HG02943 (cell line): ENCODE data around the gene SENP3.

Source experiments
- ATAC-seq: cut with Tn5 transposase; IDR thresholded peaks from one replicate; pipeline ENCODE4 v1.9.1; 2021; ENCODE audit warnings: mild to moderate bottlenecking, low read depth, moderate library complexity; ENCODE audit not compliant: unreplicated experiment

Gene SENP3

DNA sequence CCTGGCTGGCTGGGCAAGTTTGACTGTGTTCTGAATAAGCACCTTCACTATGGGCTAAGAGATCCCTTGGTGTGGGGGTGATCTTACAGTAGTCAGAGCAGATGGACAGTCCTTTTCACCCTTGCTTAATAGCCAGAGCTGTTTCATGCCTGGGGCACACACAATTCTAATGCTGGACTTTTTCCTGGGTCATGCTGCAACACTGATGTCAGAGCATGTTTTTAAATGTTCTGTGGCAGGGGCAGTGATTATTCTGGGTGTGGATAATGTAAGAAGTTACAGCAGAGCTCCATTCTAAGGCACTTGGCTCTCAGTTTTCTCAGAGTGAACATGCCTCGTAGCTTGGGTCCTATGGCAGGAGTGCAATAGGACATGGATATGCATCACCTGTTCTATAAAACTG is 13.8 kb downstream of the SENP3 start:
- ATAC-seq, result no peak

- ATAC-seq, result no peak
These were observed 14.2 kb downstream of the SENP3 start for GRCh38 chr17:7575959-7576358.

DNA sequence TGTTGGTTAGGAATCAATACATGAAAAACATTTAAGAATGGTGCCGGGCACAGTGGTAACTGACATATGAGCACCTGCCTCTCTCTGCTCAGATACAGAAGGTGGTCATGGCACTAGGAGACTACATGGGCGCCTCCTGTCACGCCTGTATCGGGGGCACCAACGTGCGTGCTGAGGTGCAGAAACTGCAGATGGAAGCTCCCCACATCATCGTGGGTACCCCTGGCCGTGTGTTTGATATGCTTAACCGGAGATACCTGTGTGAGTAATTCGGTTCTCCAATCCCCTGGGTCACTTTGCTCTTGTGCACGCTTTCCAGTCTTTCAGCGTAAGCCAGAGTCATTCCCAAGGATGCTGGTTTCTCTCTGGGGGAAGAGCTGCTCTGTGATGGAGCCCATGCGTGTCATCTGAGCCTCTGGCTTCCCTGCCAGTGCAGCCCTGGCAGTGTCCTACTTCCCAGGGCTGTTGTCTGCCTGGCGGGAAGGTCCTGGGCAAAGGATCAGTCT is 14.8 kb downstream of the SENP3 start:
- no peak for ATAC-seq

GRCh38 chr17:7577327-7578199 is 15.8 kb downstream of the SENP3 start:
- ATAC-seq, result no peak

- no peak for ATAC-seq
These were observed 17.5 kb downstream of the SENP3 start, which contains the start of gene CD68 for GRCh38 chr17:7579001-7579833. Gene CD68 (plus strand): TSS chr17:7579638. CDS start chr17:7579678, 40 bp downstream.

- no peak for ATAC-seq
These were observed 18.3 kb downstream of the SENP3 start for GRCh38 chr17:7579834-7580603.

DNA sequence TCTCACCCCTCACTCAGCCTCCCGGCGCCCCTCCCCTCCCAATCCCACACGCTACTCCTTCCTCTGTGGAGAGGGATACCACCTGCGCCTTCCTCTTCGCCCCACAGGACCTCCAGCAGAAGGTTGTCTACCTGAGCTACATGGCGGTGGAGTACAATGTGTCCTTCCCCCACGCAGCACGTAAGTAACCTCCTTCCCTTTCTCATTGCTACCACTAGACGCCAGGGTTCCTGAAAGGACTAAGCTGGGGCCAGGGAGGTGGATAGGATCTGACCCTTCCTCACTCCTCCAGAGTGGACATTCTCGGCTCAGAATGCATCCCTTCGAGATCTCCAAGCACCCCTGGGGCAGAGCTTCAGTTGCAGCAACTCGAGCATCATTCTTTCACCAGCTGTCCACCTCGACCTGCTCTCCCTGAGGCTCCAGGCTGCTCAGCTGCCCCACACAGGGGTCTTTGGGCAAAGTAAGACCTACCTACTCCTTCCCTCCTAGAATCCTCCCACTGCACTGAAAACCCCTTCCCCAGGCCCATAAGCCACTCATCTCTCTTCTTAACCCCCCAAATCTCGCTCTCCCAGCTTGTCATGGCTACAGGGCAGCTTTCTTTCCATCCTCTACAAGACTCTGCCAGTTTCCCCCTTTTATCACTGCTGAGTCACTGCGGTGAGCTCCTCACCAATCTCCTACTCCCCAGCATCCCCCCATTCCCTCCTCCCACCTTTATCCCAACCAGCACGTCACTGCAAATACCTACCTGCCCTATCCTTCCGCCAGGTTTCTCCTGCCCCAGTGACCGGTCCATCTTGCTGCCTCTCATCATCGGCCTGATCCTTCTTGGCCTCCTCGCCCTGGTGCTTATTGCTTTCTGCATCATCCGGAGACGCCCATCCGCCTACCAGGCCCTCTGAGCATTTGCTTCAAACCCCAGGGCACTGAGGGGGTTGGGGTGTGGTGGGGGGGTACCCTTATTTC is 19.2 kb downstream of the SENP3 start:
- ATAC-seq, result no peak

GRCh38 chr17:7582396-7583252 is 20.9 kb downstream of the SENP3 start:
- ATAC-seq, result no peak

DNA sequence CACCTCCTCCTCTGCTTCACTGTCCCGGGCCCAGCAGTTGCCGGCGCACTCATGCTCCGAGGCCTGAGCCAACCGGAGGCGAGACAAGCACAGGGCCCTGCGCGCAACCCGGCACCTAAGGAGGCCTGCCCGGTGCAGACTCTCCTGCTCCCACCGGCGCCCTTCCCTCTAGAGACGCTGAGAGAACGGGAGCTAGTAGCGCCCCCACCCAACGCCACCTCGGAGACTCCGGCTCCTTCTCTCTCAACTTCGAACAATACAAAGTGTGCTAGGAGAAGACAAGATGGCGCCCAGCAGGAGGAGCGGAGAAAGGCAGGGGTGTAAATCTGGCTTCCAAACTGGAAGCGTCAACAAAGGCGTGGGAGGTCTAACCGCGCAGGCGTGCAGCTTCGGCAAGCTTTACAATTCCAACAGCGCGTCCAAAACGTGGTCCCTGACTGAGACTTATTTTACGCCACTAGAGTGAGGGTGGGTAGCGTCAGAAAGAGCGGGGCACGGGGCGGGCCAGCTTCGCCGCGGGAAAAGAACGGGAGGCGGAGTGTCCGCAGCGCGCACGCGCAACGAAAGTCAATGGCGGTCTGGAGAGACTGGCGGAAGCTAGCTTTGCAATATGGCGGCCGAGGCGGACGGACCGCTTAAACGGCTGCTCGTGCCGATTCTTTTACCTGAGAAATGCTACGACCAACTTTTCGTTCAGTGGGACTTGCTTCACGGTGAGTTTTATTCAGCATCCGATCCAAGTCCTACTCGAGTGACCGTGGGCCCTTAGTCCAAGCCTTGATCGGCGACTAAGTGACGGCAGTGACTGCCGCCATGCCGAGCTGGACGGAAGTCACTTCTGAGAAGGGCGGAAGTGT is 21.8 kb downstream of the SENP3 start, which contains the start of gene MPDU1:
MPDU1 (plus strand) TSS at position 600 of the 857 bp plus-strand sequence; CDS start at position 611, 11 bp downstream.
- peak; percentile 61 for ATAC-seq

- ATAC-seq, result no peak
These were observed 25.1 kb downstream of the SENP3 start for GRCh38 chr17:7586673-7587419.

DNA sequence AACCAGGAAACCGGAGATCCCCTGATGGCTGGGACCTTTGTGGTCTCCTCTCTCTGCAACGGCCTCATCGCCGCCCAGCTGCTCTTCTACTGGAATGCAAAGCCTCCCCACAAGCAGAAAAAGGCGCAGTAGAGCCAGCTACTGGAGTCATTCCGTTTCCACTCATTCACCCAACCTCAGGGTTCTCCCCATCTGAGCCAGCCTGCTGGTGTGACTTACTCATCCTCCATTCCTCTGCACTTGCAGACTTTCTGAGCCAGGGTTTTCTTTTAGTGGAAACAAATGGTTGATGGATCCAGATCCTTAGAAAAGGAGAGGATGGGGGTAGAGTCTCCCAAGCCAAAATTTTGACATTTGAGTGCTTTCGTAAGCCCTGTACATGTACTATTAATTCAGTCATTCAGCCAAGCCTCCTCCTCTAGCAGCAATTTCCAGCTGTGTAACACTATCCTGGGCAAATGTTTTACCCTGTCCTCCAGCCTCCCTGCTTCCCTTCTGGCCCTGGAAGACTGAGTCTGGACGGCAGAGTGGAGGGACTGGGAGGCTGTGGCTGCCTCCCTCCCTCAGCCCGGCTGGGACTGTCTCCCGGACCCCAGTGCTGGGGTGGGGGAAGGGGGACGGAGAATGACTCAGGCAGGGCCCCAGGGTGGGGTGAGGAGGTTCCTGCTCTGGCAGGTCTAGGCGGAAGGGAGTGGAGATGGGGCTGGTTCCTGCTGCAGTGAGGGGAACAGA is 25.9 kb downstream of the SENP3 start:
- no peak for ATAC-seq

DNA sequence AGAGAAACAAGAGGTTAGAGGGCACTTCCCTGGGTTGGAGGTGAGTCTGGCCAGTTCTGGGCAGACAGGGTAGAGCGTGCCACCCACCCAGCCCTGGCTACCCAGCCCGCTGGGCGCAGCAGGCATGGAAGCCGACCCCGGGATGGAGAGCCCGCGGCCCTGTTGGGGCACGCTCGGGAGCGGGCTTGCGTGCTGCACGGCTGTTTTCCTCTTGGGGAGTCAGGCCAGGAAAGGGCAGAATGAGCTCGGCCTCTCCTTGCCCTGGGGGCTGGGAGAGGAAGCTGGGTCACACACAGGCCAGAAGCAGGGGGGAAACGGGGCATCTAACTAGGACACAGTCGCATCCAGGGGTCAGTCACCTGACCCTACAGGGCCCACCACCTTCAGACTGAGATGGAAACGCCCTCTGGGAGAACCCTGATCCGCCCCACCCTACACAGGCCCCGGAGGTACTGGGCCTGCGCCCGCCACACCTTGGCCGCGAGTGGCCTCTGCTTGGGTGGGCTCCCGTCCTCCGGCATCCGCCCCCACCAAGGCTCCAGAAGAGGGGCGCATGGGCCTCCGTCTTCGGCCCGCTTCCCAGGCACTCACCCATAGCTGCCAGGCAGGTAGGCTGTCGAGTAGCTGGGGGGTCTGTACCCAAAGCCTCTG is 27.0 kb downstream of the SENP3 start:
- ATAC-seq, result no peak

- ATAC-seq, result no peak
These were observed 27.6 kb downstream of the SENP3 start for GRCh38 chr17:7589204-7589868.

- no peak for ATAC-seq
These were observed 28.4 kb downstream of the SENP3 start, which contains the start of gene SOX15 for GRCh38 chr17:7589891-7590691. Gene SOX15 (minus strand): TSS chr17:7590094. CDS start chr17:7589676, 418 bp downstream.
